Liver (tissue), 3 donors: ENCODE results near the gene CD37.
"Not testable (repeated sequence)": the region's sequence is repeated elsewhere in the genome, so short reads cannot be mapped to it uniquely, and the experiment has no call there.

ENCODE experiments used
- EGR1 ChIP-seq, 2 donors: IDR thresholded peaks; 2 replicates each; pipeline ENCODE4 v1.6.1; 2016 to 2018; ENCODE audit warnings: antibody characterized with exemption in 2 of 2, low read depth in 2 of 2
- GABPA ChIP-seq, 2 donors: IDR thresholded peaks in 1 of 2; conservative IDR thresholded peaks in 1 of 2; 2 replicates each; pipeline ENCODE4 v1.6.1; 2016; ENCODE audit warnings: antibody characterized with exemption in 2 of 2, mild to moderate bottlenecking in 1 of 2, moderate library complexity in 1 of 2
- HNF4A ChIP-seq, 2 donors: conservative IDR thresholded peaks; 2 replicates each; pipeline ENCODE4 v1.6.1; 2016; ENCODE audit warnings: antibody characterized with exemption in 2 of 2, mild to moderate bottlenecking in 2 of 2
- JUND ChIP-seq, 2 donors: IDR thresholded peaks; 2 replicates each; pipeline ENCODE4 v1.6.1; 2016; ENCODE audit warnings: antibody characterized with exemption in 2 of 2
- NR2F2 ChIP-seq: IDR thresholded peaks from 2 replicates; pipeline ENCODE4 v1.6.1; 2016; ENCODE audit warnings: antibody characterized with exemption
- RAD21 ChIP-seq, 2 donors: IDR thresholded peaks; 2 replicates each; pipeline ENCODE4 v1.6.1; 2016; ENCODE audit warnings: antibody characterized with exemption in 2 of 2, mild to moderate bottlenecking in 2 of 2
- SP1 ChIP-seq: IDR thresholded peaks from 2 replicates; pipeline ENCODE4 v1.6.1; 2018; ENCODE audit warnings: antibody characterized with exemption, mild to moderate bottlenecking
- TAF1 ChIP-seq: conservative IDR thresholded peaks from 2 replicates; pipeline ENCODE4 v1.6.1; 2016; ENCODE audit warnings: antibody characterized with exemption, mild to moderate bottlenecking
- YY1 ChIP-seq: IDR thresholded peaks from 2 replicates; pipeline ENCODE4 v1.6.1; 2016; ENCODE audit warnings: antibody characterized with exemption, mild to moderate bottlenecking
- TF ChIP-seq, protein P1 (sequence below): IDR thresholded peaks from 2 replicates; pipeline ENCODE4 v1.6.1; 2016; ENCODE audit warnings: antibody characterized with exemption, mild to moderate bottlenecking
- TF ChIP-seq, protein P2 (sequence below): fragments of 150-350 bp; IDR thresholded peaks from 2 replicates; pipeline ENCODE4 v1.5.1; 2017; ENCODE audit warnings: improper control_type of control experiment, low read depth, low read length; ENCODE audit not compliant: missing input control
- TF ChIP-seq, protein P3 (sequence below): IDR thresholded peaks from 2 replicates; pipeline ENCODE4 v1.6.1; 2016; ENCODE audit warnings: antibody characterized with exemption
- TF ChIP-seq, protein P4 (sequence below): IDR thresholded peaks from 2 replicates; pipeline ENCODE4 v1.6.1; 2016; ENCODE audit warnings: antibody characterized with exemption
- TF ChIP-seq, protein P5 (sequence below): IDR thresholded peaks from 2 replicates; pipeline ENCODE4 v1.6.1; 2016; ENCODE audit warnings: antibody characterized with exemption
- donor health status: healthy.
- donor health status: healthy.

DNA sequence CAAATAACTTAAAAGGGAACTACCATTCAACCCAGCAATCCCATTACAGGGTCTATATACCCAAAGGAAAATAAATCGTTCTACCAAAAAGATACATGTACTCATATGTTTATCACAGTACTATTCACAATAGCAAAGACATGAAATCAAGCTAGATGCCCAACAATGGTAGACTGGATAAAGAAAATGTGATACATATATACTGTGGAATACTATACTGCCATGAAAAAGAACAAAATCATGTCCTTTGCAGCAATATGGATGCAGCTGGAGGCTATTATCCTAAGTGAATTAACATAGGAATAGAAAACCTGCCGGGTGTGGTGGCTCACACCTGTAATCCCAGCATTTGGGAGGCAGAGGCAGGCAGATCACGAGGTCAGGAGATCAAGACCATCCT is 36.6 kb upstream of the CD37 start:
- not testable (repeated sequence) for TF ChIP-seq RAD21 (IDR thresholded peaks at IDR 0.05); JUND (IDR thresholded peaks at IDR 0.05); SP1; YY1; GABPA (IDR thresholded peaks at IDR 0.05 in 1 of 2, conservative IDR thresholded peaks at IDR 0.05 in 1 of 2); EGR1 (IDR thresholded peaks at IDR 0.05; ENCODE audit: low read depth in 2 of 2); TAF1; HNF4A (conservative IDR thresholded peaks at IDR 0.05); NR2F2
- TF ChIP-seq, protein P1, sequence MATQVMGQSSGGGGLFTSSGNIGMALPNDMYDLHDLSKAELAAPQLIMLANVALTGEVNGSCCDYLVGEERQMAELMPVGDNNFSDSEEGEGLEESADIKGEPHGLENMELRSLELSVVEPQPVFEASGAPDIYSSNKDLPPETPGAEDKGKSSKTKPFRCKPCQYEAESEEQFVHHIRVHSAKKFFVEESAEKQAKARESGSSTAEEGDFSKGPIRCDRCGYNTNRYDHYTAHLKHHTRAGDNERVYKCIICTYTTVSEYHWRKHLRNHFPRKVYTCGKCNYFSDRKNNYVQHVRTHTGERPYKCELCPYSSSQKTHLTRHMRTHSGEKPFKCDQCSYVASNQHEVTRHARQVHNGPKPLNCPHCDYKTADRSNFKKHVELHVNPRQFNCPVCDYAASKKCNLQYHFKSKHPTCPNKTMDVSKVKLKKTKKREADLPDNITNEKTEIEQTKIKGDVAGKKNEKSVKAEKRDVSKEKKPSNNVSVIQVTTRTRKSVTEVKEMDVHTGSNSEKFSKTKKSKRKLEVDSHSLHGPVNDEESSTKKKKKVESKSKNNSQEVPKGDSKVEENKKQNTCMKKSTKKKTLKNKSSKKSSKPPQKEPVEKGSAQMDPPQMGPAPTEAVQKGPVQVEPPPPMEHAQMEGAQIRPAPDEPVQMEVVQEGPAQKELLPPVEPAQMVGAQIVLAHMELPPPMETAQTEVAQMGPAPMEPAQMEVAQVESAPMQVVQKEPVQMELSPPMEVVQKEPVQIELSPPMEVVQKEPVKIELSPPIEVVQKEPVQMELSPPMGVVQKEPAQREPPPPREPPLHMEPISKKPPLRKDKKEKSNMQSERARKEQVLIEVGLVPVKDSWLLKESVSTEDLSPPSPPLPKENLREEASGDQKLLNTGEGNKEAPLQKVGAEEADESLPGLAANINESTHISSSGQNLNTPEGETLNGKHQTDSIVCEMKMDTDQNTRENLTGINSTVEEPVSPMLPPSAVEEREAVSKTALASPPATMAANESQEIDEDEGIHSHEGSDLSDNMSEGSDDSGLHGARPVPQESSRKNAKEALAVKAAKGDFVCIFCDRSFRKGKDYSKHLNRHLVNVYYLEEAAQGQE: not testable (repeated sequence)
- TF ChIP-seq, protein P2, sequence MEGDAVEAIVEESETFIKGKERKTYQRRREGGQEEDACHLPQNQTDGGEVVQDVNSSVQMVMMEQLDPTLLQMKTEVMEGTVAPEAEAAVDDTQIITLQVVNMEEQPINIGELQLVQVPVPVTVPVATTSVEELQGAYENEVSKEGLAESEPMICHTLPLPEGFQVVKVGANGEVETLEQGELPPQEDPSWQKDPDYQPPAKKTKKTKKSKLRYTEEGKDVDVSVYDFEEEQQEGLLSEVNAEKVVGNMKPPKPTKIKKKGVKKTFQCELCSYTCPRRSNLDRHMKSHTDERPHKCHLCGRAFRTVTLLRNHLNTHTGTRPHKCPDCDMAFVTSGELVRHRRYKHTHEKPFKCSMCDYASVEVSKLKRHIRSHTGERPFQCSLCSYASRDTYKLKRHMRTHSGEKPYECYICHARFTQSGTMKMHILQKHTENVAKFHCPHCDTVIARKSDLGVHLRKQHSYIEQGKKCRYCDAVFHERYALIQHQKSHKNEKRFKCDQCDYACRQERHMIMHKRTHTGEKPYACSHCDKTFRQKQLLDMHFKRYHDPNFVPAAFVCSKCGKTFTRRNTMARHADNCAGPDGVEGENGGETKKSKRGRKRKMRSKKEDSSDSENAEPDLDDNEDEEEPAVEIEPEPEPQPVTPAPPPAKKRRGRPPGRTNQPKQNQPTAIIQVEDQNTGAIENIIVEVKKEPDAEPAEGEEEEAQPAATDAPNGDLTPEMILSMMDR: not testable (repeated sequence)
- TF ChIP-seq, protein P3, sequence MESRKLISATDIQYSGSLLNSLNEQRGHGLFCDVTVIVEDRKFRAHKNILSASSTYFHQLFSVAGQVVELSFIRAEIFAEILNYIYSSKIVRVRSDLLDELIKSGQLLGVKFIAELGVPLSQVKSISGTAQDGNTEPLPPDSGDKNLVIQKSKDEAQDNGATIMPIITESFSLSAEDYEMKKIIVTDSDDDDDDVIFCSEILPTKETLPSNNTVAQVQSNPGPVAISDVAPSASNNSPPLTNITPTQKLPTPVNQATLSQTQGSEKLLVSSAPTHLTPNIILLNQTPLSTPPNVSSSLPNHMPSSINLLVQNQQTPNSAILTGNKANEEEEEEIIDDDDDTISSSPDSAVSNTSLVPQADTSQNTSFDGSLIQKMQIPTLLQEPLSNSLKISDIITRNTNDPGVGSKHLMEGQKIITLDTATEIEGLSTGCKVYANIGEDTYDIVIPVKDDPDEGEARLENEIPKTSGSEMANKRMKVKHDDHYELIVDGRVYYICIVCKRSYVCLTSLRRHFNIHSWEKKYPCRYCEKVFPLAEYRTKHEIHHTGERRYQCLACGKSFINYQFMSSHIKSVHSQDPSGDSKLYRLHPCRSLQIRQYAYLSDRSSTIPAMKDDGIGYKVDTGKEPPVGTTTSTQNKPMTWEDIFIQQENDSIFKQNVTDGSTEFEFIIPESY: not testable (repeated sequence)
- TF ChIP-seq, protein P4, sequence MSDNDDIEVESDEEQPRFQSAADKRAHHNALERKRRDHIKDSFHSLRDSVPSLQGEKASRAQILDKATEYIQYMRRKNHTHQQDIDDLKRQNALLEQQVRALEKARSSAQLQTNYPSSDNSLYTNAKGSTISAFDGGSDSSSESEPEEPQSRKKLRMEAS: not testable (repeated sequence)
- TF ChIP-seq, protein P5, sequence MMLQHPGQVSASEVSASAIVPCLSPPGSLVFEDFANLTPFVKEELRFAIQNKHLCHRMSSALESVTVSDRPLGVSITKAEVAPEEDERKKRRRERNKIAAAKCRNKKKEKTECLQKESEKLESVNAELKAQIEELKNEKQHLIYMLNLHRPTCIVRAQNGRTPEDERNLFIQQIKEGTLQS: not testable (repeated sequence)
